OCI-LY7 (cell line): Measurements from ENCODE around the gene CORO7.

Experiments
- CTCF ChIP-seq: fragments of 200-600 bp; sonication (generic); conservative IDR thresholded peaks from 2 replicates; pipeline ENCODE4 v1.5.1; 2014; ENCODE audit warnings: mild to moderate bottlenecking, antibody characterized with exemption, low read length, moderate library complexity, mixed read lengths
- EZH2phosphoT487 ChIP-seq: fragments of 200-600 bp; sonication (generic); IDR thresholded peaks from 2 replicates; pipeline ENCODE4 v1.6.1; 2018; ENCODE audit warnings: low read depth, borderline replicate concordance, mild to moderate bottlenecking, mixed run types, antibody characterized with exemption, low read length, moderate library complexity, mixed read lengths

- TF ChIP-seq EZH2phosphoT487 = no peak
- TF ChIP-seq CTCF = no peak
Observed at GRCh38 chr16:4414187-4414917, 2.0 kb downstream of the CORO7 start.
